ENCODE results near the gene PNLIPRP1. TPM values are rescaled to one million over a fixed set of nuclear protein-coding genes. Genes with fewer than 3 reads are reported as not detected.

The PNLIPRP1 gene
- total RNA-seq, 1 donor from 2014 or later = not detected

- no peak for DNase-seq (ENCODE audit: low read depth)
- Histone ChIP-seq H3K36me3 (ENCODE audit: control insufficient read depth, insufficient read depth, low read length) (no peaks in the 10 kb centered on the region), H3K4me3 (ENCODE audit: low read depth, low read length) (no peak overlapping the region), H3K27me3 (ENCODE audit: control insufficient read depth, insufficient read depth, low read length) (no peaks in the 10 kb centered on the region)
- TF ChIP-seq CTCF (IDR thresholded peaks at IDR 0.05; ENCODE audit: insufficient read depth, low read length, severe bottlenecking) = no peak
- no peak for FAIRE-seq
Measured at GRCh38 chr10:116567335-116567734, 23.4 kb upstream of the PNLIPRP1 start.

- no peak for TF ChIP-seq CTCF (IDR thresholded peaks at IDR 0.05; ENCODE audit: insufficient read depth, low read length, severe bottlenecking)
- Histone ChIP-seq H3K4me3 (ENCODE audit: low read depth, low read length) (no peak overlapping the region), H3K27me3 (ENCODE audit: control insufficient read depth, insufficient read depth, low read length) (no peaks in the 10 kb centered on the region), H3K36me3 (ENCODE audit: control insufficient read depth, insufficient read depth, low read length) (no peaks in the 10 kb centered on the region)
- no peak for DNase-seq (ENCODE audit: low read depth)
- FAIRE-seq = no peak
Measured at GRCh38 chr10:116574797-116575196, 16.0 kb upstream of the PNLIPRP1 start.

- no peaks in the 10 kb centered on the region for H3K36me3 ChIP-seq (ENCODE audit: control insufficient read depth, insufficient read depth, low read length)
- no peak overlapping the region for H3K4me3 ChIP-seq (ENCODE audit: low read depth, low read length)
- no peak for TF ChIP-seq CTCF (IDR thresholded peaks at IDR 0.05; ENCODE audit: insufficient read depth, low read length, severe bottlenecking)
- DNase-seq (ENCODE audit: low read depth) (peak; percentile 11), FAIRE-seq (no peak)
- no peaks in the 10 kb centered on the region for H3K27me3 ChIP-seq (ENCODE audit: control insufficient read depth, insufficient read depth, low read length)
Measured at GRCh38 chr10:116587878-116588591, 2.7 kb upstream of the PNLIPRP1 start.

- Histone ChIP-seq H3K4me3 (ENCODE audit: low read depth, low read length) (no peak overlapping the region), H3K36me3 (ENCODE audit: control insufficient read depth, insufficient read depth, low read length) (no peaks in the 10 kb centered on the region), H3K27me3 (ENCODE audit: control insufficient read depth, insufficient read depth, low read length) (no peaks in the 10 kb centered on the region)
- FAIRE-seq (no peak), DNase-seq (ENCODE audit: low read depth) (no peak)
- no peak for TF ChIP-seq CTCF (IDR thresholded peaks at IDR 0.05; ENCODE audit: insufficient read depth, low read length, severe bottlenecking)
Measured at GRCh38 chr10:116588995-116589394, 1.8 kb upstream of the PNLIPRP1 start.

GRCh38 chr10:116589926-116590325 lies 833 bp upstream of the PNLIPRP1 start:
- H3K36me3 ChIP-seq (ENCODE audit: control insufficient read depth, insufficient read depth, low read length) = no peaks in the 10 kb centered on the region
- H3K4me3 ChIP-seq (ENCODE audit: low read depth, low read length) = no peak overlapping the region
- no peaks in the 10 kb centered on the region for H3K27me3 ChIP-seq (ENCODE audit: control insufficient read depth, insufficient read depth, low read length)
- FAIRE-seq (no peak), DNase-seq (ENCODE audit: low read depth) (no peak)
- no peak for TF ChIP-seq CTCF (IDR thresholded peaks at IDR 0.05; ENCODE audit: insufficient read depth, low read length, severe bottlenecking)
